OCI-LY1 (cell line): ENCODE results near the gene SOWAHB.

Experiments used
- EZH2 ChIP-seq: fragments of 200-600 bp; sonication (generic), shearing (Covaris generic); IDR thresholded peaks from 2 replicates; pipeline ENCODE4 v1.8.0; 2017; ENCODE audit warnings: borderline replicate concordance, mixed run types, mild to moderate bottlenecking, antibody characterized with exemption, low read length, moderate library complexity, mixed read lengths
- TF ChIP-seq, protein P1 (sequence below): fragments of 200-600 bp; sonication (generic), shearing (Covaris generic); IDR thresholded peaks from 2 replicates; pipeline ENCODE4 v1.5.1; 2017; ENCODE audit warnings: mild to moderate bottlenecking, antibody characterized with exemption, low read length, moderate library complexity, mixed read lengths

DNA sequence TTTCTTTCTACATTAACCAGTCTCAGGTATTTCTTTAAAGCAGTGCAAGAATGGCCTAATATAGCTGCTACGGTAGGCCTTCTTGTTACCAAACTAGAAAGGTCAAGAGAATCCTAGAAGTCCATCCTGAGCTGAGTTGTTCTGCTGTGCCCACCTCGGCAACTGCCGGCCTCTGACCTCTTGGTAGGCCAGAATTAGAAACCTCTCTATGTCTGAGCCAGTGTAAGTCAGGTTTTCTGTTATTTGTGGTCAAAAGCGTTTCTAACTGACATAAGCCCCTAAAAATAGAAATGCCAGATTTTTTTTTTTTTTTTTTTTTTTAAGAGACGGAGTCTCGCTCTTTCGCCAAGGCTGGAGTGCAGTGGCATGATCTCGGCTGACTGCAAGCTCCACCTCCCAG, 43.1 kb downstream of the SOWAHB start:
- TF ChIP-seq, protein P1, sequence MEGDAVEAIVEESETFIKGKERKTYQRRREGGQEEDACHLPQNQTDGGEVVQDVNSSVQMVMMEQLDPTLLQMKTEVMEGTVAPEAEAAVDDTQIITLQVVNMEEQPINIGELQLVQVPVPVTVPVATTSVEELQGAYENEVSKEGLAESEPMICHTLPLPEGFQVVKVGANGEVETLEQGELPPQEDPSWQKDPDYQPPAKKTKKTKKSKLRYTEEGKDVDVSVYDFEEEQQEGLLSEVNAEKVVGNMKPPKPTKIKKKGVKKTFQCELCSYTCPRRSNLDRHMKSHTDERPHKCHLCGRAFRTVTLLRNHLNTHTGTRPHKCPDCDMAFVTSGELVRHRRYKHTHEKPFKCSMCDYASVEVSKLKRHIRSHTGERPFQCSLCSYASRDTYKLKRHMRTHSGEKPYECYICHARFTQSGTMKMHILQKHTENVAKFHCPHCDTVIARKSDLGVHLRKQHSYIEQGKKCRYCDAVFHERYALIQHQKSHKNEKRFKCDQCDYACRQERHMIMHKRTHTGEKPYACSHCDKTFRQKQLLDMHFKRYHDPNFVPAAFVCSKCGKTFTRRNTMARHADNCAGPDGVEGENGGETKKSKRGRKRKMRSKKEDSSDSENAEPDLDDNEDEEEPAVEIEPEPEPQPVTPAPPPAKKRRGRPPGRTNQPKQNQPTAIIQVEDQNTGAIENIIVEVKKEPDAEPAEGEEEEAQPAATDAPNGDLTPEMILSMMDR: no peak
- TF ChIP-seq EZH2: no peak
